Natural killer cell (primary cell): Measurements from ENCODE around the gene RP9. TPM values are rescaled to one million over a fixed set of nuclear protein-coding genes. Genes with fewer than 3 reads are reported as not detected.

ENCODE experiments used
- ATAC-seq, 3 donors: fragments of 150-1000 bp in 2 of 3; fragments of 200-7000 bp in 1 of 3; cut with Tn5 transposase; 1 replicate in 1 of 3; 2 replicates in 2 of 3; pipeline ENCODE4 v1.10.0; 2021; ENCODE audit warnings: mild to moderate bottlenecking in 2 of 3, moderate library complexity in 2 of 3
- DNase-seq, 2 donors: peaks; one replicate each; pipeline versions ENCODE4 v3.0.0 to v3.0.0-alpha.2; 2013 to 2021; ENCODE audit warnings: mixed read lengths in 1 of 2
- H3K27ac ChIP-seq: one replicate; pipeline ENCODE4 v1.5.1; 2013; ENCODE audit warnings: mild to moderate bottlenecking, low read length
- H3K27me3 ChIP-seq: one replicate; pipeline ENCODE4 v1.6.1; 2013; ENCODE audit warnings: low read length; ENCODE audit not compliant: control insufficient read depth, insufficient read depth
- H3K36me3 ChIP-seq: one replicate; pipeline ENCODE4 v1.6.1; 2013; ENCODE audit warnings: low read length; ENCODE audit not compliant: control insufficient read depth, insufficient read depth
- H3K4me1 ChIP-seq: one replicate; pipeline ENCODE4 v1.6.1; 2013; ENCODE audit warnings: low read length; ENCODE audit not compliant: control insufficient read depth, insufficient read depth
- H3K4me3 ChIP-seq: one replicate; pipeline ENCODE4 v1.5.1; 2013; ENCODE audit warnings: low read length
- H3K9me3 ChIP-seq: one replicate; pipeline ENCODE4 v1.6.1; 2013; ENCODE audit warnings: low read length; ENCODE audit not compliant: control insufficient read depth, insufficient read depth
- H3K27ac Mint-ChIP-seq, 2 donors: one replicate each; pipeline ENCODE4 v1.8.0; 2022; ENCODE audit warnings: mild to moderate bottlenecking in 2 of 2, mixed read lengths in 2 of 2, moderate library complexity in 1 of 2
- H3K27me3 Mint-ChIP-seq, 2 donors: one replicate each; pipeline ENCODE4 v1.8.0; 2022; ENCODE audit warnings: low read depth in 2 of 2, mixed read lengths in 2 of 2
- H3K36me3 Mint-ChIP-seq: one replicate; pipeline ENCODE4 v1.8.0; 2022; ENCODE audit warnings: mixed read lengths
- H3K4me1 Mint-ChIP-seq, 2 donors: one replicate each; pipeline ENCODE4 v1.8.0; 2022; ENCODE audit warnings: mixed read lengths in 2 of 2
- H3K4me3 Mint-ChIP-seq: one replicate; pipeline ENCODE4 v1.8.0; 2022; ENCODE audit warnings: mild to moderate bottlenecking, moderate library complexity, mixed read lengths
- H3K9me3 Mint-ChIP-seq, 2 donors: one replicate each; pipeline ENCODE4 v1.8.0; 2022; ENCODE audit warnings: mixed read lengths in 2 of 2
- WGBS: methylation state at CpG from one replicate; pipeline ENCODE4 v1.1.7; 2013; ENCODE audit warnings: missing lambda C conversion rate; ENCODE audit not compliant: insufficient coverage; 5-methylcytosine and 5-hydroxymethylcytosine counted together
- intact Hi-C: fragments of 100-400 bp; cut with micrococcal nuclease; formaldehyde crosslinking; loops from one replicate; pipeline ENCODE4 v1.14.2; 2022
- total RNA-seq, 4 donors: library from RNA; stranded (reverse); fragments of 120-200 nt in 1 of 4; gene quantifications; one replicate each; pipeline versions ENCODE4 v1.2.3 to v1.2.4, GENCODE V29; 2013 to 2022
- TF ChIP-seq, protein P1 (sequence below): fragments of 200-600 bp; IDR thresholded peaks from one replicate; pipeline ENCODE4 v1.8.0; 2022; ENCODE audit warnings: antibody characterized with exemption

The RP9 gene
- total RNA-seq, 3 donors from 2014 or later (not counting 1 experiment from before 2014, with no cell fraction given): 19.1 to 27.6 (median 21.9) TPM

DNA sequence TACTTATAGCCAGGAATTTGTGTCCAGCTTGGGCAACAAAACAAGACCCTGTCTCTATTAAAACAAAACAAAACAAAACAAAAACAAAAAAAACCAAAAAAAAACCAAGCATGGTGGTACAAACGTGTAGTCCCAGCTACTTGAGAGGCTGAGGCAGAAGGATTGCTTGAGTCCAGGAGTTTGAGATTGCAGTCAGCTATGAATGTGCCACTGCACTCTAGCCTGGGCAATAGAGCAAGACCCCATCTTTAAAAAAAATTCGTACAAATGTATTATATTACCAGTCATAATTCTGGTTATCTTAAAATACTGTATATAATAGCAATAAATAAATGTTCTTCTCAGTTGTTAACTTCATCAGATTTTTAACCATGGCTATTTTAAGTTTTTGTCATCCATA, 17.9 kb upstream of the RP9 start:
- Mint-ChIP-seq H3K4me1 (peaks cover 11 to 17% of the 10 kb centered on the region in 2 donors), H3K36me3 (no peaks in the 10 kb centered on the region), H3K9me3 (no peaks in the 10 kb centered on the region), H3K27me3 (peaks cover 3 to 4% of the 10 kb centered on the region in 2 donors), H3K4me3 (no peak overlapping the region), H3K27ac (no peak overlapping the region)
- H3K9me3 ChIP-seq: no peaks in the 10 kb centered on the region
- intact Hi-C loops: loop anchor here (5.0 kb wide), 1 partner anchor 1910 kb away; the partner anchor contains the start of gene DPY19L1
- TF ChIP-seq, protein P1, sequence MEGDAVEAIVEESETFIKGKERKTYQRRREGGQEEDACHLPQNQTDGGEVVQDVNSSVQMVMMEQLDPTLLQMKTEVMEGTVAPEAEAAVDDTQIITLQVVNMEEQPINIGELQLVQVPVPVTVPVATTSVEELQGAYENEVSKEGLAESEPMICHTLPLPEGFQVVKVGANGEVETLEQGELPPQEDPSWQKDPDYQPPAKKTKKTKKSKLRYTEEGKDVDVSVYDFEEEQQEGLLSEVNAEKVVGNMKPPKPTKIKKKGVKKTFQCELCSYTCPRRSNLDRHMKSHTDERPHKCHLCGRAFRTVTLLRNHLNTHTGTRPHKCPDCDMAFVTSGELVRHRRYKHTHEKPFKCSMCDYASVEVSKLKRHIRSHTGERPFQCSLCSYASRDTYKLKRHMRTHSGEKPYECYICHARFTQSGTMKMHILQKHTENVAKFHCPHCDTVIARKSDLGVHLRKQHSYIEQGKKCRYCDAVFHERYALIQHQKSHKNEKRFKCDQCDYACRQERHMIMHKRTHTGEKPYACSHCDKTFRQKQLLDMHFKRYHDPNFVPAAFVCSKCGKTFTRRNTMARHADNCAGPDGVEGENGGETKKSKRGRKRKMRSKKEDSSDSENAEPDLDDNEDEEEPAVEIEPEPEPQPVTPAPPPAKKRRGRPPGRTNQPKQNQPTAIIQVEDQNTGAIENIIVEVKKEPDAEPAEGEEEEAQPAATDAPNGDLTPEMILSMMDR: no peak
- ATAC-seq (no peak), DNase-seq (no peak)
- H3K4me3 ChIP-seq: no peak overlapping the region
- H3K36me3 ChIP-seq: no peaks in the 10 kb centered on the region
- H3K4me1 ChIP-seq: peaks cover 8% of the 10 kb centered on the region
- 73% methylated on average over 1 of the region's 2 CpGs for WGBS
- no peak overlapping the region for H3K27ac ChIP-seq
- H3K27me3 ChIP-seq: no peaks in the 10 kb centered on the region

DNA sequence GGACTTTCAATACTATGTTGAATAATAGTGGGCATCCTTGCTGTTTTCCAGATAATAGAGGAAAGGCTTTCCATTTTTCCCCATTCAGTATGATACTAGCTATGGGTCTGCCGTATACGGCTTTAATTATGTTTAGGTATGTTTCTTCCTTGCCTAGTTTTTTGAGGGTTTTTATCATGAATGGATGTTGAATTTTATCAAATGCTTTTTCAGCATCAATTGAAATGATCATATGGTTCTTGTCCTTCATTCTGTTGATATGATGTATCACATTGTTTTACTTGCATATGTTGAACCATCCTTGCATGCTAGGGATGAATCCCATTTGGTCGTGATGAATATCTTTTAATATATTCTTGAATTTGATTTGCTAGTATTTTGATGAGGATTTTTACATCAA, 9.2 kb upstream of the RP9 start:
- Mint-ChIP-seq H3K36me3 (peaks cover 17% of the 10 kb centered on the region), H3K4me1 (no peaks in the 10 kb centered on the region), H3K4me3 (no peak overlapping the region), H3K9me3 (peaks cover 3 to 4% of the 10 kb centered on the region in 2 donors), H3K27me3 (peaks cover 52 to 86% of the 10 kb centered on the region in 2 donors), H3K27ac (no peak overlapping the region)
- intact Hi-C loops: no loop called here
- no peak for DNase-seq
- TF ChIP-seq, protein P1: no peak
- no peak for ATAC-seq
- no peak overlapping the region for H3K4me3 ChIP-seq
- no peaks in the 10 kb centered on the region for H3K36me3 ChIP-seq
- H3K9me3 ChIP-seq: no peaks in the 10 kb centered on the region
- peaks cover 10% of the 10 kb centered on the region for H3K27me3 ChIP-seq
- no peak overlapping the region for H3K27ac ChIP-seq
- WGBS: 100% methylated on average over 2 of the region's 3 CpGs
- H3K4me1 ChIP-seq: no peaks in the 10 kb centered on the region

DNA sequence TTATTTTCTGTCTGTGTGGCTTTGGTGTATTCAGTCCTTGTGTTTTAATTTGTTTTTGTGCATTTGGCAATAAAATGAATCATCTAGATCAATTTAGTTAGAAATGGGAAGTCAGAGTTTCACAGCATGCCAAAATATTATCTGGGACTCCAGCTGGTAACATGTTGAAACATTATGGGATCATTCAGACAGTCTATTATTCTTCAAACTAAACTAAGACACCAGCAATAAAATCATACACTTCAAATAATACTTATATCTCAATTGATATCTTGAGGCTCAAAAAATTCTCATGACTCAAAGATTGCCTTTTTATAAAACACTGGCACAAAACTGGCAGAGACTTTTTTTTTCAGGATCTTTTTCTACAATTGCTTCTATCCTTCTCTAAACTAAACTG, 5.8 kb upstream of the RP9 start:
- Mint-ChIP-seq H3K36me3 (peaks cover 17% of the 10 kb centered on the region), H3K4me3 (no peak overlapping the region), H3K4me1 (peaks cover 0 to 2% of the 10 kb centered on the region in 2 donors), H3K27ac (no peak overlapping the region), H3K27me3 (peaks cover 53 to 85% of the 10 kb centered on the region in 2 donors), H3K9me3 (peaks cover 3 to 4% of the 10 kb centered on the region in 2 donors)
- DNase-seq (no peak), ATAC-seq (no peak)
- Histone ChIP-seq H3K9me3 (no peaks in the 10 kb centered on the region), H3K27ac (no peak overlapping the region), H3K36me3 (no peaks in the 10 kb centered on the region), H3K27me3 (peaks cover 10% of the 10 kb centered on the region), H3K4me1 (peaks cover under 1% of the 10 kb centered on the region), H3K4me3 (no peak overlapping the region)
- TF ChIP-seq, protein P1: no peak
- intact Hi-C loops: no loop called here

DNA sequence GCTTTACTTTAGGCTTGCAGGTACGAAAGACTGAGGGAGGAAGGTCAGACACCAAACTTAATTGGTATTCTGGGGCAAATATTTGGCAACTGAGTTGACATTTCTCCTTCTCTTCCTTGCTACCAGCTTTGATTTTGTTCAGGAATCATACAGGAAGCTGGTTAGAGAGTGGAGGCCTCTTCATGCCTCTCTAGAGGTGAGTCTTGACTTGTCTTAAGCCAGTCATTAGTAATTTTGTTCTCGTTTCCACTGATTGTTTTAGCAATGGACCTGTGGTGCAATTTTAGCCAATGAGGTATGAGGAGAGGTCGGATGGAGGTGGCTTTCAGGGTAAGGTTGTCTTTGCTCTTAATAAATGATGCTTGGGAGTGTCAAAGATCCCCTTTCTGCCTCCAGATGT, 2.4 kb upstream of the RP9 start:
- H3K27ac Mint-ChIP-seq: no peak overlapping the region
- intact Hi-C loops: no loop called here
- Histone ChIP-seq H3K4me3 (no peak overlapping the region), H3K36me3 (no peaks in the 10 kb centered on the region), H3K4me1 (peaks cover 22% of the 10 kb centered on the region), H3K27ac (no peak overlapping the region), H3K9me3 (no peaks in the 10 kb centered on the region), H3K27me3 (no peaks in the 10 kb centered on the region)
- peaks cover 20 to 22% of the 10 kb centered on the region in 2 donors for H3K4me1 Mint-ChIP-seq
- H3K27me3 Mint-ChIP-seq: peaks cover 37 to 53% of the 10 kb centered on the region in 2 donors
- ATAC-seq (no peak), DNase-seq (no peak)
- H3K36me3 Mint-ChIP-seq: no peaks in the 10 kb centered on the region
- TF ChIP-seq, protein P1: no peak
- H3K4me3 Mint-ChIP-seq: no peak overlapping the region
- no peaks in the 10 kb centered on the region for H3K9me3 Mint-ChIP-seq
- WGBS: 68% methylated on average over 3 of the region's 3 CpGs
